ENCODE measurements around the gene SNAI3.

The SNAI3 gene

DNA sequence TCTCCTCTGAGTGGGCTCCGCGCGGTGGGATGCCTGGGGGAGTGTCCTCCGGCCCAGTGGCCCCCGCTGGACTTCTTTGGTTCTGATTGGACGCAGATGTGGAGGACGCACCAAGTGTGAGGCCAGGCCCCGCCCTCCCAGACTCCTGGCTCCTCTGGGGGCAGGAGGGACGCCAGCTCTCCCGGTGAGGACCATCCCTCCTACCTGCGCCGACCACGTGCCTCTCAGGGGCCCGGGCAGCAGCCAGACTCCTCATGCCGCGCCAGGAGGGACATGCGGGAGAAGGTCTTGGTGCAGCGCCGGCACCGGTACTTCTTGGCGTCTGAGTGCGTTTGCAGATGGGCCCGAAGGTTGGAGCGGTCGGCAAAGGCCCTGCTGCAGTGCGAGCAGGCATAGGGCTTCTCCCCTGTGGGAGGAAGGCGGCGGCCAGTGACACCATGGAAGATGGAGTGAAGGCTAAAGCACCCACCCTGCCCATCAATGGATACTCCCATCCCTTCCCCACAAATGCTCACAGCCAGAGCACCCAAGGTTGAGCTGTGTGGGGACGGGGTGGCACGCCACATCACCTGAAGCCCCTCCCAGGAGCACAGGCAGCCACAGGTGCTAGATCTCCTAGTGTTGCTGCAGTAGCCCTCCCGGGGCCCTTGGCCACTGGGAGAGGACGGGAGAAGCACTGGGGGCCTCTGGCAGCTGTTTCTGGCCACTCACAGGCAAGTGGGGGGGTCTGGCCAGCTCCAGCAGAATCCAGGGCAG, 7.9 kb downstream of the SNAI3 start:
- Histone ChIP-seq H2BK5ac (ENCODE audit: low read depth, low read length, poor library complexity) (no peak overlapping the region), H2BK120ac (ENCODE audit: insufficient read depth, low read length, poor library complexity) (no peak overlapping the region), H3K9ac (ENCODE audit: low read length) (no peak overlapping the region), H4K12ac (ENCODE audit: low read depth, low read length) (no peak overlapping the region), H3K18ac (ENCODE audit: low read length) (no peak overlapping the region), H3K4me3 (ENCODE audit: low read depth, low read length) (no peak overlapping the region), H3K9me3 (ENCODE audit: insufficient read depth, low read depth, low read length) (no peaks in the 10 kb centered on the region), H2AK5ac (ENCODE audit: low read length) (no peak overlapping the region), H3K4me2 (ENCODE audit: low read length) (no peak overlapping the region), H2AFZ (ENCODE audit: insufficient read depth, low read length, poor library complexity) (no peak overlapping the region), H3K14ac (ENCODE audit: low read length) (no peak overlapping the region), H3K27me3 (ENCODE audit: insufficient read depth, low read length) (no peaks in the 10 kb centered on the region), H3K4ac (ENCODE audit: low read depth, low read length) (no peak overlapping the region), H3K79me1 (ENCODE audit: low read length) (no peaks in the 10 kb centered on the region), H3K27ac (ENCODE audit: low read depth, low read length) (no peak overlapping the region), H3K79me2 (ENCODE audit: control insufficient read depth, insufficient read depth, low read length, poor library complexity) (no peaks in the 10 kb centered on the region), H3K4me1 (ENCODE audit: control insufficient read depth in 1 of 2, insufficient read depth in 2 of 2, low read length in 2 of 2) (peaks cover 0 to 6% of the 10 kb centered on the region in 2 experiments), H3K36me3 (ENCODE audit: control insufficient read depth in 1 of 2, insufficient read depth in 2 of 2, low read length in 2 of 2) (peaks cover 3 to 9% of the 10 kb centered on the region in 2 experiments), H4K8ac (ENCODE audit: low read depth, low read length) (no peak overlapping the region), H3K23ac (ENCODE audit: low read length) (no peak overlapping the region), H2BK12ac (ENCODE audit: low read length) (no peak overlapping the region), H4K91ac (ENCODE audit: low read depth, low read length) (no peak overlapping the region)
- no CpG with 5 or more reads among the region's 32 CpGs for WGBS (ENCODE audit: extremely low coverage, insufficient coverage, insufficient read length)
- no peak for DNase-seq

DNA sequence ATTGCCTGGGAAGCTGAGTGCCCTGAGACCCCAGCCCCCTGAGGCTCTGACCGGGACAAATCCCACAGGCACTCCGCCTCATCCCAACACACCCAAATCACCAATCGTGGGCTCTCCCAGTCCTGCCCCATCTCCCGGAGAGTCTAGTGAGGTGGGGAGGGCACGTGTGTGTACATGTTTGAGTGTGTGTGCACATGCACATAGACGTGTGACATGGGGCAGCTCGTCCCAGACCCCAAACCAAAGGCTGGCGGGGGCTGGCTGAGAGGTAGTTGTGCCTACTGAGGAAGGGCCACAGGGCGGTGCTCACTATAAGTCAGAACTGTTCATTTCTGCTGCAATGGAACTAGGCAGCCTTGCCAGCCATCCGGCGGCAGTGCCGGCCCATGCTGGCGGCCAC, 8.6 kb downstream of the SNAI3 start:
- peaks cover 3 to 9% of the 10 kb centered on the region in 2 experiments for H3K36me3 ChIP-seq (ENCODE audit: control insufficient read depth in 1 of 2, insufficient read depth in 2 of 2, low read length in 2 of 2)
- no peak overlapping the region for H3K9ac ChIP-seq (ENCODE audit: low read length)
- H3K4me1 ChIP-seq (ENCODE audit: control insufficient read depth in 1 of 2, insufficient read depth in 2 of 2, low read length in 2 of 2), result peaks cover 0 to 6% of the 10 kb centered on the region in 2 experiments
- H3K27me3 ChIP-seq (ENCODE audit: insufficient read depth, low read length), result no peaks in the 10 kb centered on the region
- H3K18ac ChIP-seq (ENCODE audit: low read length), result no peak overlapping the region
- H2AFZ ChIP-seq (ENCODE audit: insufficient read depth, low read length, poor library complexity), result no peak overlapping the region
- no peaks in the 10 kb centered on the region for H3K9me3 ChIP-seq (ENCODE audit: insufficient read depth, low read depth, low read length)
- H3K27ac ChIP-seq (ENCODE audit: low read depth, low read length), result no peak overlapping the region
- no peak overlapping the region for H2BK120ac ChIP-seq (ENCODE audit: insufficient read depth, low read length, poor library complexity)
- no peak overlapping the region for H3K4ac ChIP-seq (ENCODE audit: low read depth, low read length)
- no peak overlapping the region for H4K91ac ChIP-seq (ENCODE audit: low read depth, low read length)
- WGBS (ENCODE audit: extremely low coverage, insufficient coverage, insufficient read length), result no CpG with 5 or more reads among the region's 13 CpGs
- peak overlapping the region; percentile 41 for H3K4me3 ChIP-seq (ENCODE audit: low read depth, low read length)
- no peak overlapping the region for H2AK5ac ChIP-seq (ENCODE audit: low read length)
- no peak overlapping the region for H4K8ac ChIP-seq (ENCODE audit: low read depth, low read length)
- no peak overlapping the region for H3K23ac ChIP-seq (ENCODE audit: low read length)
- no peaks in the 10 kb centered on the region for H3K79me2 ChIP-seq (ENCODE audit: control insufficient read depth, insufficient read depth, low read length, poor library complexity)
- H4K12ac ChIP-seq (ENCODE audit: low read depth, low read length), result no peak overlapping the region
- H3K79me1 ChIP-seq (ENCODE audit: low read length), result no peaks in the 10 kb centered on the region
- H2BK5ac ChIP-seq (ENCODE audit: low read depth, low read length, poor library complexity), result no peak overlapping the region
- no peak overlapping the region for H3K14ac ChIP-seq (ENCODE audit: low read length)
- H2BK12ac ChIP-seq (ENCODE audit: low read length), result no peak overlapping the region
- no peak for DNase-seq
- no peak overlapping the region for H3K4me2 ChIP-seq (ENCODE audit: low read length)

DNA sequence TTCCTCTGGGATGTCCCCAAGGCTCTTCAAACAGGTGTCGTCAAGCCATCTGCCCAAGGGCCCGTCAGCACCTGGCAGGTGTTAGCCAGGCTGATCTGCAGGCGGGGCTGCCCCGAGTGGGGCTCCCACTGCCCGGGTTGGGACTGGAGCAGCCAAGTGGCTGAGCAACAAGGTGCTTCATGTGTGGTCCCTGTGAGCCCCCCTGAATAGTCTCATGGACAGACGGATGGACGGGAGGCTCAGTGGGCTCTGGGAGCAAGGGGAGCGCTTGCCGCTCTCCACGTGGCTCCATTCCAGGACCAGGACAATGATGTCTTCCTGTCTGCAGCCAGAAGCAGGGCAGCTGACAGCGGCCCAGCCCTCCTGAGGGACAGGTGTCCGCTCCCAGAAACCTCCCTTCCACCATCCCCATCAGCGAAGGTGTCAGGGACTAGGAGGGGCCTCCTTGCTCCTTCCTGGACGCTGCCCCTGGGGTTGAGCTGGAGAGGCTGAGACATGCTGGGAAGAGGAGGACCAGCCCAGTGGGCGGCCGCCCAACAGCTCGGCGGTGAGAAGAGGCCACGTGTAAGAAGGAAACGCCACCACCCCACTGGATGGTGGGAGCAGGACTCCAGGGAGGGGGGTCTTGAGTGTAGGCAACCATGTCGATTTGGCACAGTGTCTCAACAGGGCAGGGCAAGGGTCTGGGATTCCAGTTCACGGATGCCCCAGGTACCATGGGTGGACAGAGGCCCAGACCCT, 9.6 kb downstream of the SNAI3 start:
- peaks cover 3 to 9% of the 10 kb centered on the region in 2 experiments for H3K36me3 ChIP-seq (ENCODE audit: control insufficient read depth in 1 of 2, insufficient read depth in 2 of 2, low read length in 2 of 2)
- no peaks in the 10 kb centered on the region for H3K27me3 ChIP-seq (ENCODE audit: insufficient read depth, low read length)
- no peak overlapping the region for H2BK5ac ChIP-seq (ENCODE audit: low read depth, low read length, poor library complexity)
- no peak overlapping the region for H4K12ac ChIP-seq (ENCODE audit: low read depth, low read length)
- H3K9ac ChIP-seq (ENCODE audit: low read length), result no peak overlapping the region
- peaks cover 0 to 6% of the 10 kb centered on the region in 2 experiments for H3K4me1 ChIP-seq (ENCODE audit: control insufficient read depth in 1 of 2, insufficient read depth in 2 of 2, low read length in 2 of 2)
- no peak overlapping the region for H3K4me3 ChIP-seq (ENCODE audit: low read depth, low read length)
- H2AK5ac ChIP-seq (ENCODE audit: low read length), result no peak overlapping the region
- H4K8ac ChIP-seq (ENCODE audit: low read depth, low read length), result no peak overlapping the region
- no peaks in the 10 kb centered on the region for H3K79me2 ChIP-seq (ENCODE audit: control insufficient read depth, insufficient read depth, low read length, poor library complexity)
- no peaks in the 10 kb centered on the region for H3K79me1 ChIP-seq (ENCODE audit: low read length)
- no peak overlapping the region for H3K27ac ChIP-seq (ENCODE audit: low read depth, low read length)
- H4K91ac ChIP-seq (ENCODE audit: low read depth, low read length), result no peak overlapping the region
- H3K14ac ChIP-seq (ENCODE audit: low read length), result no peak overlapping the region
- H3K18ac ChIP-seq (ENCODE audit: low read length), result no peak overlapping the region
- no peak overlapping the region for H2AFZ ChIP-seq (ENCODE audit: insufficient read depth, low read length, poor library complexity)
- peaks cover 3% of the 10 kb centered on the region for H3K9me3 ChIP-seq (ENCODE audit: insufficient read depth, low read depth, low read length)
- H3K23ac ChIP-seq (ENCODE audit: low read length), result no peak overlapping the region
- WGBS (ENCODE audit: extremely low coverage, insufficient coverage, insufficient read length), result no CpG with 5 or more reads among the region's 22 CpGs
- H2BK12ac ChIP-seq (ENCODE audit: low read length), result no peak overlapping the region
- no peak overlapping the region for H3K4ac ChIP-seq (ENCODE audit: low read depth, low read length)
- DNase-seq, result no peak
- H2BK120ac ChIP-seq (ENCODE audit: insufficient read depth, low read length, poor library complexity), result no peak overlapping the region
- no peak overlapping the region for H3K4me2 ChIP-seq (ENCODE audit: low read length)

DNA sequence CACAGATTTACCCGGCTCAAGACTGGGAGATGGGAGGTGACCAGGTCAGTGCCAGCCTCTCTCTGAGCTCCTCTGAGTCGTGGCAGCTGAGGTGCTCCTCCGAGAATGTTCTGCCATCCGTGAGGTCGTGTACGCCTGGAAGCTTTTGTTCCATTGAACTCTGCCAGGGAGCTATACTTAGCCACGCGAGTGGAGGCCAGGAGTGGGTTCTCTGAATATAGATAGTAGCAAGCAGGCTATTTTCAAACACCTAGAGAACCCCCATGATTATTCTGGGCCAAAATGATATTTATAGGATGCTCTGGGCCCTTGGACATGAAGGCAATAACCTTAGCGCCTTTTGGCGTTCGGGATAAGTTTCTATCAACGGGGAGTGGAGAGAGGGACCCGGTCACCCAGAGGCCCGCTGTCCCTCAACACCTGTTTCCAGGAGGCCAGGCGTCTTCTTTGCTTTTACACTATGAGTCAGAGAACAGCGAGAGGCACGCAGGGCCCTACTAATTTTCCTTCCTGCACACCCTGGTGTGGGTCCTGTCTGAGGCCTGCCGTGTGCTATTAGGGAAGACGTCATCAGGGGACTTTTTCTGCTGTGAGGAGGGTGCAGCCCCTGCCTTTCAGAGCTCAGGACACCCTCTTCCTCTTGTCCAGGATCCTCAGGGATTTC, 12.5 kb downstream of the SNAI3 start:
- Histone ChIP-seq H3K79me2 (ENCODE audit: control insufficient read depth, insufficient read depth, low read length, poor library complexity) (no peaks in the 10 kb centered on the region), H3K4me2 (ENCODE audit: low read length) (no peak overlapping the region), H4K91ac (ENCODE audit: low read depth, low read length) (no peak overlapping the region), H3K23ac (ENCODE audit: low read length) (no peak overlapping the region), H3K27me3 (ENCODE audit: insufficient read depth, low read length) (no peaks in the 10 kb centered on the region), H2AFZ (ENCODE audit: insufficient read depth, low read length, poor library complexity) (no peak overlapping the region), H3K27ac (ENCODE audit: low read depth, low read length) (no peak overlapping the region), H3K4me3 (ENCODE audit: low read depth, low read length) (no peak overlapping the region), H2BK5ac (ENCODE audit: low read depth, low read length, poor library complexity) (no peak overlapping the region), H4K8ac (ENCODE audit: low read depth, low read length) (no peak overlapping the region), H4K12ac (ENCODE audit: low read depth, low read length) (no peak overlapping the region), H3K4me1 (ENCODE audit: control insufficient read depth in 1 of 2, insufficient read depth in 2 of 2, low read length in 2 of 2) (peaks cover 0 to 2% of the 10 kb centered on the region in 2 experiments), H2AK5ac (ENCODE audit: low read length) (no peak overlapping the region), H3K4ac (ENCODE audit: low read depth, low read length) (no peak overlapping the region), H3K14ac (ENCODE audit: low read length) (no peak overlapping the region), H3K18ac (ENCODE audit: low read length) (no peak overlapping the region), H3K36me3 (ENCODE audit: control insufficient read depth in 1 of 2, insufficient read depth in 2 of 2, low read length in 2 of 2) (peaks cover 3 to 9% of the 10 kb centered on the region in 2 experiments), H3K9me3 (ENCODE audit: insufficient read depth, low read depth, low read length) (peaks cover 4% of the 10 kb centered on the region), H2BK12ac (ENCODE audit: low read length) (no peak overlapping the region), H3K79me1 (ENCODE audit: low read length) (no peaks in the 10 kb centered on the region), H2BK120ac (ENCODE audit: insufficient read depth, low read length, poor library complexity) (no peak overlapping the region), H3K9ac (ENCODE audit: low read length) (no peak overlapping the region)
- no peak for DNase-seq
- WGBS (ENCODE audit: extremely low coverage, insufficient coverage, insufficient read length), result no CpG with 5 or more reads among the region's 19 CpGs
